HEK293 (cell line): ENCODE data around the gene MAFF.
A peak's percentile ranks its signal among the peaks of the same experiment; 100 is the strongest.

Experiments
- HOXD13 ChIP-seq: sonication (generic); formaldehyde crosslinking; IDR thresholded peaks from 2 replicates; pipeline ENCODE4 v1.8.0; 2022; ENCODE audit warnings: missing genetic modification reagents, borderline replicate concordance
- MEIS1 ChIP-seq: sonication (generic); formaldehyde crosslinking; IDR thresholded peaks from 2 replicates; pipeline ENCODE4 v1.8.1; 2022; ENCODE audit warnings: missing genetic modification reagents, mild to moderate bottlenecking, borderline replicate concordance
- MZF1 ChIP-seq: fragments of 450-650 bp; formaldehyde crosslinking; IDR thresholded peaks from 2 replicates; pipeline ENCODE4 v1.5.1; 2017; ENCODE audit warnings: missing biosample characterization, missing genetic modification characterization, borderline replicate concordance
- SCRT1 ChIP-seq: fragments of 450-650 bp; formaldehyde crosslinking; IDR thresholded peaks from 2 replicates; pipeline ENCODE4 v1.5.1; 2016; ENCODE audit warnings: missing biosample characterization, missing genetic modification characterization, borderline replicate concordance
- YY2 ChIP-seq: fragments of 450-650 bp; formaldehyde crosslinking; IDR thresholded peaks from 2 replicates; pipeline ENCODE4 v1.5.1; 2016; ENCODE audit warnings: missing biosample characterization, missing genetic modification characterization
- ZBTB1 ChIP-seq: fragments of 450-650 bp; formaldehyde crosslinking; IDR thresholded peaks from 2 replicates; pipeline ENCODE4 v1.5.1; 2016; ENCODE audit warnings: missing biosample characterization, missing genetic modification characterization
- ZNF146 ChIP-seq: fragments of 450-650 bp; formaldehyde crosslinking; IDR thresholded peaks from 2 replicates; pipeline ENCODE4 v1.5.1; 2016; ENCODE audit warnings: missing biosample characterization, missing genetic modification characterization
- ZNF274 ChIP-seq, 2 experiments: fragments of 200-500 bp in 1 of 2; fragments of 450-650 bp in 1 of 2; sonication (Bioruptor generic) in 1 of 2; formaldehyde crosslinking in 1 of 2; IDR thresholded peaks; 2 replicates each; pipeline versions ENCODE4 v1.5.1 to v1.6.1; 2014 to 2016; ENCODE audit warnings: borderline replicate concordance in 1 of 2, inconsistent platforms in 1 of 2, low read length in 1 of 2, missing biosample characterization in 1 of 2, missing genetic modification characterization in 1 of 2
- ZNF501 ChIP-seq: fragments of 450-650 bp; formaldehyde crosslinking; IDR thresholded peaks from 2 replicates; pipeline ENCODE4 v1.5.1; 2016; ENCODE audit warnings: missing biosample characterization, missing genetic modification characterization
- ZNF623 ChIP-seq: fragments of 450-650 bp; formaldehyde crosslinking; IDR thresholded peaks from 2 replicates; pipeline ENCODE4 v1.5.1; 2016; ENCODE audit warnings: missing biosample characterization, missing genetic modification characterization
- ZNF624 ChIP-seq: fragments of 450-650 bp; formaldehyde crosslinking; IDR thresholded peaks from 2 replicates; pipeline ENCODE4 v1.5.1; 2017; ENCODE audit warnings: missing biosample characterization, missing genetic modification characterization
- ZNF707 ChIP-seq: fragments of 450-650 bp; formaldehyde crosslinking; IDR thresholded peaks from 2 replicates; pipeline ENCODE4 v1.5.1; 2016; ENCODE audit warnings: missing biosample characterization, missing genetic modification characterization
- ZNF843 ChIP-seq: fragments of 450-650 bp; formaldehyde crosslinking; IDR thresholded peaks from 2 replicates; pipeline ENCODE4 v1.5.1; 2016; ENCODE audit warnings: missing biosample characterization, missing genetic modification characterization
- ZSCAN16 ChIP-seq: fragments of 450-650 bp; formaldehyde crosslinking; IDR thresholded peaks from 2 replicates; pipeline ENCODE4 v1.5.1; 2016; ENCODE audit warnings: missing biosample characterization, missing genetic modification characterization
- ZSCAN18 ChIP-seq: fragments of 450-650 bp; formaldehyde crosslinking; IDR thresholded peaks from 2 replicates; pipeline ENCODE4 v1.5.1; 2016; ENCODE audit warnings: missing biosample characterization, missing genetic modification characterization
- ZSCAN30 ChIP-seq: fragments of 450-650 bp; IDR thresholded peaks from 2 replicates; pipeline ENCODE4 v1.5.1; 2018; ENCODE audit warnings: missing biosample characterization, mild to moderate bottlenecking, missing genetic modification characterization, moderate library complexity
- ZSCAN4 ChIP-seq: fragments of 450-650 bp; formaldehyde crosslinking; IDR thresholded peaks from 2 replicates; pipeline ENCODE4 v1.5.1; 2017; ENCODE audit warnings: missing biosample characterization, missing genetic modification characterization
- TF ChIP-seq, protein P1 (sequence below): IDR thresholded peaks from 2 replicates; pipeline ENCODE4 v1.6.1; 2011; ENCODE audit warnings: mild to moderate bottlenecking, low read depth, low read length, borderline replicate concordance
- TF ChIP-seq, protein P2 (sequence below): fragments of 450-650 bp; formaldehyde crosslinking; IDR thresholded peaks from 2 replicates; pipeline ENCODE4 v1.5.0; 2017; ENCODE audit warnings: missing biosample characterization, missing genetic modification characterization, borderline replicate concordance
- TF ChIP-seq, protein P3 (sequence below): fragments of 450-650 bp; formaldehyde crosslinking; IDR thresholded peaks from 2 replicates; pipeline ENCODE4 v1.5.1; 2016; ENCODE audit warnings: missing biosample characterization, missing genetic modification characterization
- TF ChIP-seq, protein P4 (sequence below): fragments of 450-650 bp; formaldehyde crosslinking; IDR thresholded peaks from 2 replicates; pipeline ENCODE4 v1.5.1; 2016; ENCODE audit warnings: missing biosample characterization, missing genetic modification characterization, low read depth
- TF ChIP-seq, protein P5 (sequence below): fragments of 450-650 bp; formaldehyde crosslinking; IDR thresholded peaks from 2 replicates; pipeline ENCODE4 v1.5.1; 2016; ENCODE audit warnings: missing biosample characterization, missing genetic modification characterization, borderline replicate concordance

The MAFF gene

DNA sequence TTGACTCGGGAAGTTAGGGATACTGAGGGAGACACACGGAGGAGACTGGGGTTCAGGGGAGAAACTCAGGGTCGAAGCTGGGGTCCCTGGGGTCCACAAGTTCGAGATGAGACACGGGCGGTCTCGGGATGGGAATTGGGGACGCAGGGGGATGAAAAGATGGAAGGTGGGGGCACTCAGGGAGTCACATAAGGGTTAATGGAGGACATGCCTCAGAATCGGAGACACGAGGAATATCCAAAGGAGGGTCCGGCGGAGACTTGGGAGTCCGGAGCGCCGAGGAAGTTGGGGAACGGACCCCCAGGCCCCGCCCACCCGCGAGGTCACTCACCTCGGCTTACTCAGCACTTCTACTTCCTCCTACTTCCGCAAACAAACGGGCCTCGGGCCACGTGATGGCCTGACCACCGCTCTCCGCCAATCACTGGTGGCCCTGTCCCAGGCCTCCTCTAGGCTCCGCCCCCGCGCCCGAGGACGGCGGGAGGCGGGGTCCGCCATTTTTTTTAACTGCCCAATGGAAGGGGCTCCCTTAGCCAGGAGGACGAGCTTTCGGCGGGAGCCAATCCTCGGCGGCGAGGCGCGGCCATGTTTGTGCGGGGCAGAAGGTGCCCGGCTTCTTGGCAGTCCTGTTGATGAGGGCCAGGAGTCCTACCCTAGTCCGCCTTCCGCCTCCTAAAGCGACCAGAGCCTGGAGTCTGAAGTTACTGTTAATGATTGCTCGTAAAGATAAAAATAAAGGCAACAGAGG lies 20.2 kb upstream of the MAFF start, which contains the start of gene PLA2G6 (continued):
- TF ChIP-seq, protein P1, sequence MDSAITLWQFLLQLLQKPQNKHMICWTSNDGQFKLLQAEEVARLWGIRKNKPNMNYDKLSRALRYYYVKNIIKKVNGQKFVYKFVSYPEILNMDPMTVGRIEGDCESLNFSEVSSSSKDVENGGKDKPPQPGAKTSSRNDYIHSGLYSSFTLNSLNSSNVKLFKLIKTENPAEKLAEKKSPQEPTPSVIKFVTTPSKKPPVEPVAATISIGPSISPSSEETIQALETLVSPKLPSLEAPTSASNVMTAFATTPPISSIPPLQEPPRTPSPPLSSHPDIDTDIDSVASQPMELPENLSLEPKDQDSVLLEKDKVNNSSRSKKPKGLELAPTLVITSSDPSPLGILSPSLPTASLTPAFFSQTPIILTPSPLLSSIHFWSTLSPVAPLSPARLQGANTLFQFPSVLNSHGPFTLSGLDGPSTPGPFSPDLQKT = no peak
- TF ChIP-seq ZSCAN16 = no peak
- TF ChIP-seq ZNF501 (tag by site-specific recombination) = no peak
- 0 out of 2 replicates have a peak, but pooled peaks have one; percentile 6 for TF ChIP-seq ZNF146 (tag by site-specific recombination)
- TF ChIP-seq, protein P2, sequence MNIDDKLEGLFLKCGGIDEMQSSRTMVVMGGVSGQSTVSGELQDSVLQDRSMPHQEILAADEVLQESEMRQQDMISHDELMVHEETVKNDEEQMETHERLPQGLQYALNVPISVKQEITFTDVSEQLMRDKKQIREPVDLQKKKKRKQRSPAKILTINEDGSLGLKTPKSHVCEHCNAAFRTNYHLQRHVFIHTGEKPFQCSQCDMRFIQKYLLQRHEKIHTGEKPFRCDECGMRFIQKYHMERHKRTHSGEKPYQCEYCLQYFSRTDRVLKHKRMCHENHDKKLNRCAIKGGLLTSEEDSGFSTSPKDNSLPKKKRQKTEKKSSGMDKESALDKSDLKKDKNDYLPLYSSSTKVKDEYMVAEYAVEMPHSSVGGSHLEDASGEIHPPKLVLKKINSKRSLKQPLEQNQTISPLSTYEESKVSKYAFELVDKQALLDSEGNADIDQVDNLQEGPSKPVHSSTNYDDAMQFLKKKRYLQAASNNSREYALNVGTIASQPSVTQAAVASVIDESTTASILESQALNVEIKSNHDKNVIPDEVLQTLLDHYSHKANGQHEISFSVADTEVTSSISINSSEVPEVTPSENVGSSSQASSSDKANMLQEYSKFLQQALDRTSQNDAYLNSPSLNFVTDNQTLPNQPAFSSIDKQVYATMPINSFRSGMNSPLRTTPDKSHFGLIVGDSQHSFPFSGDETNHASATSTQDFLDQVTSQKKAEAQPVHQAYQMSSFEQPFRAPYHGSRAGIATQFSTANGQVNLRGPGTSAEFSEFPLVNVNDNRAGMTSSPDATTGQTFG (tag by site-specific recombination) = no peak
- no peak for TF ChIP-seq ZSCAN4
- no peak for TF ChIP-seq ZNF707
- TF ChIP-seq ZNF624 = no peak
- TF ChIP-seq ZBTB1 (tag by site-specific recombination) = no peak
- TF ChIP-seq ZSCAN30 (tag by site-specific recombination) = no peak; the same call in 1 of the 2 replicates
- TF ChIP-seq MZF1 (tag by site-specific recombination) = peak; percentile 87; the same call in 1 of the 2 replicates
- TF ChIP-seq MEIS1 (CRISPR knock-in tag) = no peak
- TF ChIP-seq YY2 (tag by site-specific recombination) = peak; percentile 79
- TF ChIP-seq ZNF623 = peak; percentile 7; the same call in 1 of the 2 replicates
- no peak for TF ChIP-seq ZSCAN18
- TF ChIP-seq, protein P3, sequence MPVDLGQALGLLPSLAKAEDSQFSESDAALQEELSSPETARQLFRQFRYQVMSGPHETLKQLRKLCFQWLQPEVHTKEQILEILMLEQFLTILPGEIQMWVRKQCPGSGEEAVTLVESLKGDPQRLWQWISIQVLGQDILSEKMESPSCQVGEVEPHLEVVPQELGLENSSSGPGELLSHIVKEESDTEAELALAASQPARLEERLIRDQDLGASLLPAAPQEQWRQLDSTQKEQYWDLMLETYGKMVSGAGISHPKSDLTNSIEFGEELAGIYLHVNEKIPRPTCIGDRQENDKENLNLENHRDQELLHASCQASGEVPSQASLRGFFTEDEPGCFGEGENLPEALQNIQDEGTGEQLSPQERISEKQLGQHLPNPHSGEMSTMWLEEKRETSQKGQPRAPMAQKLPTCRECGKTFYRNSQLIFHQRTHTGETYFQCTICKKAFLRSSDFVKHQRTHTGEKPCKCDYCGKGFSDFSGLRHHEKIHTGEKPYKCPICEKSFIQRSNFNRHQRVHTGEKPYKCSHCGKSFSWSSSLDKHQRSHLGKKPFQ (tag by site-specific recombination) = no peak
- TF ChIP-seq ZNF274 (IDR thresholded peaks at IDR 0.05; ENCODE audit: low read length) = no peak
- no peak for TF ChIP-seq ZNF274 (tag by site-specific recombination; IDR thresholded peaks at IDR 0.05; ENCODE audit: borderline replicate concordance)
- TF ChIP-seq, protein P4, sequence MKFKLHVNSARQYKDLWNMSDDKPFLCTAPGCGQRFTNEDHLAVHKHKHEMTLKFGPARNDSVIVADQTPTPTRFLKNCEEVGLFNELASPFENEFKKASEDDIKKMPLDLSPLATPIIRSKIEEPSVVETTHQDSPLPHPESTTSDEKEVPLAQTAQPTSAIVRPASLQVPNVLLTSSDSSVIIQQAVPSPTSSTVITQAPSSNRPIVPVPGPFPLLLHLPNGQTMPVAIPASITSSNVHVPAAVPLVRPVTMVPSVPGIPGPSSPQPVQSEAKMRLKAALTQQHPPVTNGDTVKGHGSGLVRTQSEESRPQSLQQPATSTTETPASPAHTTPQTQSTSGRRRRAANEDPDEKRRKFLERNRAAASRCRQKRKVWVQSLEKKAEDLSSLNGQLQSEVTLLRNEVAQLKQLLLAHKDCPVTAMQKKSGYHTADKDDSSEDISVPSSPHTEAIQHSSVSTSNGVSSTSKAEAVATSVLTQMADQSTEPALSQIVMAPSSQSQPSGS (tag by site-specific recombination) = no peak
- no peak for TF ChIP-seq SCRT1 (tag by site-specific recombination)
- TF ChIP-seq HOXD13 = no peak
- TF ChIP-seq ZNF843 (tag by site-specific recombination) = no peak
- TF ChIP-seq, protein P5, sequence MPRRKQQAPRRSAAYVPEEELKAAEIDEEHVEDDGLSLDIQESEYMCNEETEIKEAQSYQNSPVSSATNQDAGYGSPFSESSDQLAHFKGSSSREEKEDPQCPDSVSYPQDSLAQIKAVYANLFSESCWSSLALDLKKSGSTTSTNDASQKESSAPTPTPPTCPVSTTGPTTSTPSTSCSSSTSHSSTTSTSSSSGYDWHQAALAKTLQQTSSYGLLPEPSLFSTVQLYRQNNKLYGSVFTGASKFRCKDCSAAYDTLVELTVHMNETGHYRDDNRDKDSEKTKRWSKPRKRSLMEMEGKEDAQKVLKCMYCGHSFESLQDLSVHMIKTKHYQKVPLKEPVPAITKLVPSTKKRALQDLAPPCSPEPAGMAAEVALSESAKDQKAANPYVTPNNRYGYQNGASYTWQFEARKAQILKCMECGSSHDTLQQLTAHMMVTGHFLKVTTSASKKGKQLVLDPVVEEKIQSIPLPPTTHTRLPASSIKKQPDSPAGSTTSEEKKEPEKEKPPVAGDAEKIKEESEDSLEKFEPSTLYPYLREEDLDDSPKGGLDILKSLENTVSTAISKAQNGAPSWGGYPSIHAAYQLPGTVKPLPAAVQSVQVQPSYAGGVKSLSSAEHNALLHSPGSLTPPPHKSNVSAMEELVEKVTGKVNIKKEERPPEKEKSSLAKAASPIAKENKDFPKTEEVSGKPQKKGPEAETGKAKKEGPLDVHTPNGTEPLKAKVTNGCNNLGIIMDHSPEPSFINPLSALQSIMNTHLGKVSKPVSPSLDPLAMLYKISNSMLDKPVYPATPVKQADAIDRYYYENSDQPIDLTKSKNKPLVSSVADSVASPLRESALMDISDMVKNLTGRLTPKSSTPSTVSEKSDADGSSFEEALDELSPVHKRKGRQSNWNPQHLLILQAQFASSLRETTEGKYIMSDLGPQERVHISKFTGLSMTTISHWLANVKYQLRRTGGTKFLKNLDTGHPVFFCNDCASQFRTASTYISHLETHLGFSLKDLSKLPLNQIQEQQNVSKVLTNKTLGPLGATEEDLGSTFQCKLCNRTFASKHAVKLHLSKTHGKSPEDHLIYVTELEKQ = no peak
